HG02840 (cell line): ENCODE measurements around the gene RNASE12.
"Not testable (repeated sequence)": the region's sequence is repeated elsewhere in the genome, so short reads cannot be mapped to it uniquely, and the experiment has no call there.

Experiments
- ATAC-seq: cut with Tn5 transposase; IDR thresholded peaks from one replicate; pipeline ENCODE4 v1.9.1; 2021; ENCODE audit warnings: mild to moderate bottlenecking, moderate library complexity, moderate number of reproducible peaks; ENCODE audit not compliant: unreplicated experiment, low FRiP score

Gene RNASE12

DNA sequence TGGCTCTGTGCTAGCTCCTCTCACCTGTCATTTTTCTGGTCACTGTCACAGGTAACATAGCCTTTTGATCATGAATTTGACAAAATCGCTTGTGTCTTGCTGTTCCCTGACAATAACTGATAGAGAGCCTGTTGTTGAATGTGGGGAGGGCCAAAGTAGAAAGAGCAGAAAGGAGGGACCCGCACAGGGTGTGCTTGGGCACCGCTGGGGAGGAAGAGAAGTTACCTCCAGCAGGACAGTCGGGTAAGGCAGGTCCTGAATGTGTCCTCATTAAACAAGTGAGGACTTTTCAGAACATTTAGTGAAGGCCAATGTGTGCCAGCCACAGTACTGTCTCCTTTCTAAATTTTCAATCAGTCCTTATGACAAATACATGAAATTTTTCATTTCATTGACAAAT is at the start of gene RNASE12:
Gene RNASE12 (minus strand): TSS at position 142 of the 400 bp plus-strand sequence. CDS start 653 bp downstream, outside the sequence.
- ATAC-seq = no peak

GRCh38 chr14:20632831-20633691 is 41.9 kb upstream of the RNASE12 start:
- peak; percentile 57 for ATAC-seq

- peak; percentile 8 for ATAC-seq
These were observed 41.3 kb upstream of the RNASE12 start for GRCh38 chr14:20632448-20632830.

DNA sequence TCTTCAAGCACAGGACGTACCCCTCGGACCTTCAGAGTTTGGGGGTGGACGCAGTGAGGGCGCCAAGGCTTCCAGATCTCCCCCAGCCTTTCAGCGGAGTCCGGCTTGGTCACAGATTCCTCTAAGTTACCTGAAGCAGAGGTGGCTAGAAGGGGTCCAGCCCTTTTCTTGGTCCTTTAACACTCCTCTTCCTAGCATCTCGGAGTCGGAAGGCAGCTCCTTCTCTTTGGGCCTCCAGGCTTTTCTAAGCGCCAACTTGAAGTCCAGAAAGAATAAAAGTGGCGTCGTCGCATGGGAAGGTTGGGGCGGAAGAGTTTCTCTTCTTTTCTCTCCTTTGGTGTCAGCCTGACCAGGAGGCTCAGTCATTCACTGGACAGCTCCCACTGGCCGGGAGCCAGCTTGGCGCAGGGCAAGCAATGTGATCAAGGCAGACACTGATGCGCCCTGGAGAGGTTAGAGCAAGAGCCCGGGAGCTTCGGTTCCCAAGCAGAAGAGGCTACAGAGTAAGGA is 40.8 kb upstream of the RNASE12 start:
- ATAC-seq = no peak

GRCh38 chr14:20631023-20631879 is 40.1 kb upstream of the RNASE12 start:
- no peak for ATAC-seq

GRCh38 chr14:20630340-20631022 is 39.3 kb upstream of the RNASE12 start:
- no peak for ATAC-seq

DNA sequence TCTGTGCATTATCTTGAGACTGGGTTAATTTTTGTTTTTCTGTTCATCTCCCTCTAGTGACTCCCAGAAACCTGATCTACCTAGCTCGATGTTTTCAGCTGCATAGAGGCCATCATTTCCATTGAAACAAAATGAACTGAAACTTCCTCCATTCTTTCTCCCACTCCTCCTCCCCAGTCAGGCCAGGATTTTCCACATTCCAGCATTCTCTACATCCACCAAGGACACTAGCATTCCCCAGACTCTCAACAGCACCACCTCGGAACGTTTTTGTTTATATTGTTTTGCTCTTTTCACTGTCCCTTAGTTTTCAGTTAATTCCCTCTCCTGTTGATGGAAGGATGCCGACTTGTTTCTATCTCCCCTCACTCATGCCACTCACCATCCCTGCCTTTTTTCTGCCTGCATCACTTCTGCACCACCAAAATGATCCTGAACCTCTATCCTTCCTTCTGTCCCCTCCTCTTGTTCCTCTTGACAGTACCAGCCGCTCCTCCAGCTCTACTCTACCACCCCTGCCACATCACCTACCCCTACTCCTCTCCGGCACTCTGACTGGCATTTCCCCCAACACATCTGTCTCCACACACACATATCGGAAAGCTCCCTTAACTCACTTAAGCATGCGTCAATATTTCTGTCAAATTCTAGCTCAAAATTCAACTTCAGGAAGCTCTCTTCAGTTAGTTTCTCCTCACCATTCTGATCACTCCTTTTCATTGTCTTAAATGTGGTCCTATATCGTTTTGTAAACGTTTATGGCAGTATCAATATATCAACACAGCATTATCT is 37.1 kb upstream of the RNASE12 start:
- no peak for ATAC-seq

DNA sequence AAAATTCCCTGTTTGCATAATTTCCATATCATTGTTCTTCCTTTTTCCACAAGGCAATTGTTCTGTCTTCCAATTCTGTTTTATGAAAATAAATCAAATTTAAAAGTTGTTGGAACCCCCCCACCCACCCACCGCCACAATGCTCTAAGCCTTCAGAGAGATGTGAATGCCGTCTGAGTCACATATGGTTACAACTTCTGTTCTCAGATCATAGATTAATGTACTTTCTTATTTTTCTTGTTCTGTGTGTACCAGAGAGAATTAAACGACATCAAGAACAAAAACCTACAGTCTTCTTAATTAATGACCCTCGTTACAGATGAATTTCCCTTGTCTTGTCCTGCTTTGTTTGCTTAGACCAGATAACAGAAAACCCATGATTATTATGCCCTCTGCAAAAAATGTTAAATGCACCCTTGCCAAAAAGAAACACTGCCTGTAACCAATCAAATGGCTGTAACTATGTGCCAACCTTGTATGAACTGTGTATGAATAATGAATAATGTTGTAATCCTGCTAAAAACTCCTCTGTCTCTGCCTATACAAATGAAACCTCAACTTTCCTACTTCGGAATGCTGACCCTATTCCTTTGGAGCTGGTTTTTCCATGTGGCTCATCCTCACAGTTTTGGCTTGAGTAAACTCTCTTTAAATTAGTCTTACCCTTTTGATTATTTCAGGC is 36.3 kb upstream of the RNASE12 start:
- no peak for ATAC-seq

DNA sequence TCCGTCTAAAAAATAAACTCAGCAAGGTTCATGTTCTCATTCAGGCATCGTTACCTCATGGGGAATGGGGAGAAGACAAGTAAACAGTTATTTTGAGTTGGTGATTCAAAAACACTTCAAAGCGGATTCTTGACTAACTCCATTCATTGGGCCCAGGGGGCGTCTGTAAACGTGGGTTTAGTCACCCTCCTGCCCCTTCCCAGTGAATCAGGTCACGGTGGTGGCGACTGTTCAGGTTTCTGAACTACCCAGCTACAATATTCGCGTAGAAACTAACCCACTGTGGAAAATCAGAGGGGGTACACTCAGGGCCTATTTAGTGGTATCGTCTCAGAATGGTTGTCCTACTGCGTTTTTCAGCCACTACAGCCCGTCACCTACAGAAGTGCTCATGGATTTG is 35.1 kb upstream of the RNASE12 start:
- ATAC-seq = no peak

GRCh38 chr14:20624495-20625070 is 33.4 kb upstream of the RNASE12 start:
- ATAC-seq = no peak

DNA sequence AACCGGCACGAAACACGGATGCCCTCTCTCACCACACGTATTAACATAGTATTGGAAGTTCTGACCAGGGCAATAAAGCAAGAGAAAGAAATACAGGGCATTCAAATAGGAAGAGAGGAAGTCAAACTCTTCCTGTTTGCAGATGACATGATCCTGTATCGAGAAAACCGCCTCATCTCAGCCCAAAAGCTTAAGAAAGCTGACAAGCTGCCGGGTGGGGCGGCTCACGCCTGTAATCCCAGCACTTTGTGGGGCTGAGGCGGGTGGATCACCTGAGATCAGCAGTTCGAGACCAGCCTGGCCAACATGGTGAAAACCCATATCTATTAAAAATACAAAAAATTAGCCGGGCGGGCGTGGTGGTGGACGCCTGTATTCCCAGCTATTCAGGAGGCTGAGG is 32.6 kb upstream of the RNASE12 start:
- no peak for ATAC-seq

- no peak for ATAC-seq
These were observed 31.7 kb upstream of the RNASE12 start for GRCh38 chr14:20622816-20623291.

DNA sequence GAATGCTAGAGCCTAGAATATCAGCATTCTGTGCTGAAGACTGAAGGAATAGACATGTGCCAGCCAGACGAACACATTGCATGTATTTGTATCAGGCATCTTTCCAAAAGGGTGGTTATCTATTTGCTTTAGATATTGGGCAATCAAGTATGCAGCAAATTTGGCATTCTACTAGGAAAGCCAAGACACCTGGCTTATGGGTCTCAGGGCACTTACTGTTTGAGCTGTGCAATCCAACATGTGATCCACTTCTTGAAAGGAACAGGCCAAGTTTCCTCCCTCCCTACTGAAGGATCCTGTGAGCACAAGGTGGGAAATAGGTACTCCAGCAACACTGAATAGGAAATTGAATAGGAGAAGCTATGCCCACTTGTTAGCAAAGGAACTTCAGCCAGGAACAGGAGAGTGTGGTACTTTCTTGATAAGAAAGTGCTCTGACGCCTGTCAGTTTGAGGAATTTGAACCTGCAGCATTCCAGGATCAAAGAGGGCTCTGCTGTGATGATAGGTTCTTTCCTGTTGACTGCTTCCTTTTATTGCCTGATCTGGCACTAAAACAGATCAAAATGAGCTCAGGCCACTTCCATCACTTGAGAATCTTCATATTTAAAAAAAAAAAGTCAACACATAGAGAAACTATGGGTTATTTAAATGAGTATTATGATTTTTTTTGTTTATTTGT is 29.8 kb upstream of the RNASE12 start:
- ATAC-seq = no peak

GRCh38 chr14:20619688-20620087 is 28.5 kb upstream of the RNASE12 start:
- ATAC-seq = not testable (repeated sequence)

GRCh38 chr14:20618271-20618749 is 27.1 kb upstream of the RNASE12 start:
- ATAC-seq = no peak

DNA sequence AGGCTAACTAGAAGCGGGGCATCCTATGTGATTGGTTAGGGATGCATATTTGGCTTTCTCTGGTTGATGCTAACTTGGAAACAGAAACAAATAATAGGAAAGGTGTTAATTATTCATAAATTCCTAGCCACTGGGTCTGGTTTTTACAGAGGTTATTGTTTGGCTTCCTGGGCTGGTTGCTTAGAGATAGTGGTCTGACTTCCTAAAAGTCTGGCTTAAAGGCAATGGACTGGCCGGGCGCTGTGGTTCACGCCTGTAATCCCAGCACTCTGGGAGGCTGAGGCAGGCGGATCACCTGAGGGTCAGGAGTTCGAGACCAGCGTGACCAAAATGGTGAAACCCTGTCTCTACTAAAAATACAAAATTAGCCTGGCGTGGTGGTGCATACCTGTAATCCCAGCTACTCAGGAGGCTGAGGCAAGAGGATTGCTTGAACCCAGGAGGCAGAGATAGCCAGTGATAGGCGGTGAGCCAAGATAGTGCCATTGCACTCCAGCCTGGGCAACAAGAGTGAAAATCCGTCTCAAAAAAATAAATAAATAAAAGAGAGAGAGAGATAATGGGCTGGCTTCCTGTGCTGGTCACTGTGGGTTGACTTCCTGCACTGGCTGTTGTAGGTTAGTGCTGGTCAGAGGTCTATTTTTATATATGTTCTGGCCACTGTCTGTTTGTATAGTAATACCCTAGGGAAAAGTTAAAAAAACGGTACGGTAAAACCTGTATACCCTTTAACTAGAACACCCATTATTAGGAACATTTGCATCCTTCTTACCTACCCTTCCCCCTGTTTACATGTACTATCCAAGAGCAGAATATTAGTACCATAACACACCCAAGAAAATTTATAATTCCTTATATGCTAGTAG is 26.2 kb upstream of the RNASE12 start:
- ATAC-seq = peak; percentile 36

DNA sequence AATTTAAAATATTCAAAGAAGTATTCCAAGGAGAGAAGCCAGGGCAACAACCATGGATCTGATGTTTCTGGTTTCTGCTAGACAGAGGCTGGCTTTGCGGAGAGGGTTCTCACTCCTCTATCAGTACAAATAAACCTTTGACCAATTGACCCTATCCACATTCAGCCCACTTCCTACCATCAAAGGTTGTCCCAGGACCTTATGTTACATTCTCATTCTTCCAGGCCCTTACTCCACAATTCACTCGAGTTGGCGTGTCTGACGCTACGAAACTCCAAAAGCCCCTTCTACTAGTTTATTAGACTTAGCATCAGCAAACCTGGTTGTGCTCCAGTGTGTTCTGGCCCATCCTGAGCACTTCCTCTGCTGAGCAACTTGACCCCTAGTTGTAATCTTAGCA is 24.8 kb upstream of the RNASE12 start:
- ATAC-seq = no peak
